Measurements from ENCODE around the gene CNN3.

CNN3 gene

DNA sequence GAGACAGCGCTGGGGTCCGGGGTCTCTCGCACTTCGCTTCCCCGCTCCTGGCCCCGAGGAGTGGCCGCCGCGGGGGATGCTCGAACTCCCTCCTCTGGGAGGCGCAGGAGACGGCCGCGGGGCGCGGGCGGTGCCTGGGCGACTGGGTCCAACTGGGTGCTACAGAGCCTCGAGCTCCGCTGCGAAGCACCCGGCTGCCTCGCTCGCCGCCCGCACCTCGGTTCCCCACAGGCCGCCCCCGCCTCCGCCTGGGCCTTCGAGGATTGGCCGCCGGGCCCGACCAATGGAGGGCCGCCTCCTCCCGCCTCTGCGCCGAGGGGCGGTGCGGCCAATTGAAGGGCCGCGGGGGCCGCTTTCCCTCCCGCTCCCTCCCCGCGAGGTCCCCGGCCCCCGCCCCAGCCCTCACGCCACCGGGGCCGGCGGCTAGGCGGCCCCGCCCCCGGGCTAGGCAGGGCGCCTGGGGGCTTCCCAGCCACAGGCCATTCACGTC is at the start of gene CNN3:
TSS of gene CNN3 (minus strand) at position 196 of the 490 bp plus-strand sequence. CDS start 216 bp downstream, outside the sequence.
- peak; percentile 28 to 40 for DNase-seq

GRCh38 chr1:94974824-94975223 is 47.9 kb upstream of the CNN3 start:
- no peak for DNase-seq

DNA sequence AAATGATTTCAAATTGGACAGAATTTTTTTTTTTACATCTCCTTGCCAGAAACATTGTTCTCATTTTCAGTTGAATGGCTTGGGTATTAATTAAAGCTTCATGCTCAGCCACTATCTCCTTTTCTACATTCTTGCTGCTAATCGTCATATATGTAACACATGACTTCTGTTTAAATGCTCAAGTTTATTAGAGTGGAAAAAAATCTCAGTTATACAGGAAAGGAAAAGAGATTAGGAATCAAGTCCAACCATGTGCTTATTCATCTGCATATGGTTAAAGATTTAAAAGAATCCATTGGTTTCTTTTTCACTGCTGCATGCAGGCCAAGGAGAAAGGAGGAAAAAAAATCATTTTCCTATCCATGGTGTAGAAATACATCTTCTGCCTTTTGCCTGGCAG is 47.3 kb upstream of the CNN3 start:
- DNase-seq, result no peak

DNA sequence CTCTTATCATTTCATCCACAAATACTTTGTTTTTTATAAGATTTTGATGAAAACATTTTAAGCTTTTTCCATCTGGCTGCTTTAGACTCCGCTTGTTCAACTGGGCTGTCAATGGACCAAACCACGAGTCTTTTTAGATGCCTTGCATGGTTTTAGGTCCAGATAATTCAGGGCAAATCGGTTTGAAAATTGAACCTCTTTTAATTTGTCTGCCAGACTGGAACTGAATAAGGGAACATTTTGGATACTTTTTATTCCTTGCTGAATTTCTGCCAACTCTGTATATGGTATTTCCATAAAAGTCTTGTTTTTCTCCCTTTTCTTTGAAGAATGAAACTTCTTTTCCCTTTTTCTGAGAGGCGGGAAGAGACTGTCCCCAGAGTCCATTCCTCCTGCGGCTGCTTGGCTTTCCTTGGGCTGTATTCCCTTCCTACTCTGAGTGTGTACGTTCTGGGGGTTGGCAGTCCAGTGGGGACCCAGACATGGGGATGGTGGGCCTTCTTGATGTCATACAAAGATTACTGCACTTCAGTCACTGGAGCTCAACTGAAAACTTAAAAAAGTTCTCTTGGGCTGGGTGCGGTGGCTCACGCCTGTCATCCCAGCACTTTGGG is 46.5 kb upstream of the CNN3 start:
- no peak for DNase-seq

- no peak for DNase-seq
Observed at GRCh38 chr1:94971491-94971924, 44.6 kb upstream of the CNN3 start.

DNA sequence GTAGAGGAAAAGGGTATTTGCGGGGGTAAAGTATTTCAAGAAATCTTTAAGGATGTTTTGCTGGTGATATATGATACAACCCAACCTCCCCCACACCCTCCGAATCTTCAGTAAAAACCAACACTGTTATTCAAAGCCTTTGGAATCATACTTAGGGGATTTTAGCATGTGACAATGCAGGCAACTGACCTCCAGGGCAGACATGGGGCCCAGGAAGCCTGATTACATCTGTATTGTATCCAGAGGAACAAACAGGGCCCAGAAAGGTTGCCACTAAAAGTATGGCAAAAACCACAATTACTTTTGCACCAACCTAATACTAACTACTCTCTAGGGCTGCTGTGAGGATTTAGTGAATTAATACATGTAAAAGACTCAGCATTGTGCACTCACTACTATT is 43.9 kb upstream of the CNN3 start:
- DNase-seq, result no peak

GRCh38 chr1:94969137-94969536 is 42.2 kb upstream of the CNN3 start:
- DNase-seq, result no peak

DNA sequence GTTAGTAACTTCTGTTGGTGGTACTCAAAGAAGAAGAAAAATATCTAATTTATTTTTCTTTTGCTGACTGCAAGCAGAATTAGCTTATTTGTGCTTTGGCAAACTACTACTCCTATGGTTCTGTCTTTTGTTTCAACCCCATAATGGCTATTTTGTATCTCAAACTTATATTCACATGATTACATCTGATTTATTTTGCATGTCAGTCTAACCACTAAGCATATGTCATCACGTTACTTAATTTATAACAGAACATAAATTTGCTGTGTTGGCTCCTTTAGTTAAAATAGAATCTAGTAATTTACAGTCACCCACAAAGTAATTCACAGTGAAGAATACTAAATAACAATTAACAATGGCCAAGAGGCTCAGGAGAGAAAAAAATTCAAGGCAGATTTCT is 39.1 kb upstream of the CNN3 start:
- DNase-seq, result no peak

GRCh38 chr1:94963864-94964263 is 37.0 kb upstream of the CNN3 start:
- DNase-seq, result no peak

DNA sequence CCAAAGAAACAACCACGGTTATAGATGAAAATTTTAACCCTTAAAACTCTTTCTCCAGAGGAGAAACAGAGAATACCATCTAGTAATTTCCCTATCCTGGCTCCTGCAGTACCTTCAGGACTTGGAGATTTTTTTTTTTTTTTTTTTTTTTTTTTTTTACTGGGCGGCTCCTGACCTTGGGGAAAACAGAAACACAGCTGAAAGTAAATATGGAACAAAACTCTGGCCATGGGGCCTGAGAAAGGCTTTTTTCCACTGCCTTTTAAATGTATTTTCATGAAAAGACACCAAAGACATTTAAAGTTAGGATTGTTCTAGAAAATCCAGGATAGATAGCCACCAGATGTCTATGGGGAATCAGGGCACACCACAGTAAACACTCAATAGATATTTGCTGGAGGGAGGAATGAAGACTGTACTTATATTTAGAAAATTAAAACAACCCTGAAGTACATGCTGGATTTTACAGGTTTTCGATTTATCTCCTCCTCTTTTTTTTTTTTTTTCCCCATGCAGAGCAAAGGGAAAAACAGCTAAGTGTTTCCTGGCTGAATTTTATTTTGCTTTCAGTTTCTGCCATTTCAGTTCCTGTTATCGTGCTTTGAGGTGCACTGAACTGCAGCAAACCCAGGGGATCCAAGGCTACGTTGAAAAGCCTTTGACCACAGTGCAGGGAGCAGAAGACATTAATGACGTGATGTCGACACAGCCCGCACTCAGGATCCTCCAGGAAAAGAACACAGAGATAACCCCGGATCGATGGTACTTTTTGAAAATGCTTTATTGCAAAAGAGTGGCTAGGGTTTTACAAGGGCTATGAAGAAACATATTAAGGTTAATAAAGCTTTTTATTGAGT is 35.7 kb upstream of the CNN3 start:
- DNase-seq, result peak; percentile 53 to 62

DNA sequence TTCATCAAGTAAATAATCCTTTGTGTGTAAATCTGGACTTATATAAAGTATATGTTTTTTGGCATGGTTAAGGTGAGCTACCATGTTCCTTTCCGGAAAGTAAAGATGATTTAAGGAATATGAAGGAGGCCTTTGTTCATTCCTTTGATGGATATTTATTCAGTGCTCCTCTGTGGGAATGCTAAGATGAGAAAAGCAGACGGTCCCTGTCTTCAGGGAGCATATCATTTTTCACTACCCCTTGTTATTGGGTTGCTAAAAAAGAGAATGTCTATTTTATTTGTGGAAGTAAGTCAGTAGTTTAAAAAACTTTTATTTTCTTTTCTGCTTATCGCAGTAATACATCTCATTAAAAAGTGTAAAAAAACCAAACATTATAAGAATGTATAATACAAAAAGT is 35.1 kb upstream of the CNN3 start:
- DNase-seq, result no peak

DNA sequence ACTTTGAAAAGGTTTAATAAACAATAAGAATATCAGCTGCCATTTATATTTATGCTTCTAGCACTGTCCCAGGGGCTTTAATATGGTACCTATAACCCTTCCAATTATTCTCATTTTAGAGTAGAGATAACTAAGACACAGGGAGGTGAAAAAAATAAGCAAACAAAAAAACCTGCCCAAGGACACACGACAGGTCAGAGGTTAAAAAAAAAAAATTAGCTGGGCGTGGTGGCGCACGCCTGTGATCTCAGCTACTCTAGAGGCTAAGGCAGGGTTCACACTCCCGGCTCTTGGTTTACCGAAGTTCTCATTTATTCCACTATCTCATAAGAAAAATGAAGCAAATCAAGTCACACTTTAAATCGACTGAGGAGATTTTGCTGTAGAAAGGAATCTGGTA is 34.7 kb upstream of the CNN3 start:
- no peak for DNase-seq

GRCh38 chr1:94958081-94958480 is 31.2 kb upstream of the CNN3 start:
- DNase-seq, result no peak

GRCh38 chr1:94955767-94956632 is 29.1 kb upstream of the CNN3 start:
- DNase-seq, result no peak

- no peak for DNase-seq
Observed at GRCh38 chr1:94954263-94955220, 27.6 kb upstream of the CNN3 start.

- no peak for DNase-seq
Observed at GRCh38 chr1:94953746-94954145, 26.8 kb upstream of the CNN3 start.

GRCh38 chr1:94953107-94953506 is 26.2 kb upstream of the CNN3 start:
- DNase-seq, result no peak

DNA sequence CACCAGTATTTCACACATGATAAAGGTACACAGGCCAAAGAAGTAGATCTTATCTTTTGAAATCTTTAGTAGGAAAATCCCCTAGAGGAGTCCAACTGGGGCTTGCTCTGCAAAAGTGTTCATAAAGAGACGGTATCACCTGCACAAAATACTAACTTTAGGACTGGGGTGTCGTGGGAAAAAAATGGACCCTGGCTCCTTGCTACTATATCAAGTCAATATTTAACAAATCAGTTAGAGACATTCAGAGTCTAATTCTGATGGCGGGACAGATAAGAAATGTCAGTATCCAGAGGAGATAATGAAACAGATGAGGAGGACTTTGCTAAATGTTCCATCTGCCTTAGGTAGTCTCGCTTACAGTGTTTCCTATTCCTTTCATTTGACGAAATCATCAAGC is 25.6 kb upstream of the CNN3 start:
- DNase-seq, result no peak

DNA sequence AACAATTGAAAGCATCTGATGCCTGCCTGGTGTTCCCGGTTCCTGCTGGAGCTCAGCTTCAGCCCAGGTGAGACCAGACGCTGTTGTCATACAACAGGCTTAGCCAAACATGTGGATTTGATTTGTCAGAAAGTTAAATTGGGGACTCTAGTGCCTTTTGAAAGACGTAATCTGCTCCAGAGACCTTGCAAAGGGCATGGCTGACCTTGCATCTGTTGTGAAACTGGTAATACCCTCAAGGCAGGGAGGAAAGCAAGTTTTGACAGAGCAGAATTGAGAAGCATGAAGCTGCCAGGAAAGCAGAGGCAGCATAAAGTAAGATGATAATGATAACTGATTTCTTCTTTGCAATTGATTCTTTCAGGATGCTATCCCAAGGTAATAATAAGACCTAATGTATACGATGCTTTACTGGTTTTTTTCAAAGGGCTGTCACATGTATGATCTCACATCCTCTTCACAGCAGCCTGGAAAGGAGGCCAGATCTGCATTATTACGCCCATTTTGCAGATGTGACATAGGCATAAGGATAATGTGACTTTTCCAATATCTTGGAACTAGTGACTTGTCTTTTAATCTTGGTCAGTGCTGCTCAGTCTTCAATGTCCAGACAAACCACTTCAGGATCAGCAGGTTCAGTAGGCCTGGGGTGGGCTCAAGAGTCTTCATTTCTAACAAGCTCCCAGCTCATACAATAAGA is 24.7 kb upstream of the CNN3 start:
- DNase-seq, result no peak

GRCh38 chr1:94951046-94951445 is 24.1 kb upstream of the CNN3 start:
- DNase-seq, result no peak
